EH (cell line): ENCODE results near the gene ECT2.

Experiments
- DNase-seq: peaks from one replicate; pipeline ENCODE4 v3.0.0-alpha.2; 2015; ENCODE audit warnings: low read depth

ECT2 gene

DNA sequence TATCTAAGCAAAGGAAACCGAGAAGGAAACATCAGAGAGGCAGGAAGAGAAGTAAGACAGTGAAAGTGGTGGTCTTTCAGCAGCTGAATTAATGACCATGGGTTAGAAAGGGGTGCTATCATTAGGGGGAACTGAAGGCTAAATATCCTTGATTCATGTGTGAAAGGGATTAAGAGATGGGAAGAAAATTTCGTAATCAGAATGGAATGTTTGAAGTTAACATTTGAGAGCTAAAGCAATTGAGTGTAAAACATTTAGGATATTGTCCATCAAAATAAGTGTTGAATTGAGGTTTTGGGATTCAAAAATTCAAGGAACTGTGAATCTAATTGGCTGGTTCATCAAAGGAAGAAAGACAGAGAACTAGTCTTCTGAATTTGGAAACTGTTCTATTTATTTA lies 4.1 kb upstream of the ECT2 start:
- peak; percentile 45 for DNase-seq

DNA sequence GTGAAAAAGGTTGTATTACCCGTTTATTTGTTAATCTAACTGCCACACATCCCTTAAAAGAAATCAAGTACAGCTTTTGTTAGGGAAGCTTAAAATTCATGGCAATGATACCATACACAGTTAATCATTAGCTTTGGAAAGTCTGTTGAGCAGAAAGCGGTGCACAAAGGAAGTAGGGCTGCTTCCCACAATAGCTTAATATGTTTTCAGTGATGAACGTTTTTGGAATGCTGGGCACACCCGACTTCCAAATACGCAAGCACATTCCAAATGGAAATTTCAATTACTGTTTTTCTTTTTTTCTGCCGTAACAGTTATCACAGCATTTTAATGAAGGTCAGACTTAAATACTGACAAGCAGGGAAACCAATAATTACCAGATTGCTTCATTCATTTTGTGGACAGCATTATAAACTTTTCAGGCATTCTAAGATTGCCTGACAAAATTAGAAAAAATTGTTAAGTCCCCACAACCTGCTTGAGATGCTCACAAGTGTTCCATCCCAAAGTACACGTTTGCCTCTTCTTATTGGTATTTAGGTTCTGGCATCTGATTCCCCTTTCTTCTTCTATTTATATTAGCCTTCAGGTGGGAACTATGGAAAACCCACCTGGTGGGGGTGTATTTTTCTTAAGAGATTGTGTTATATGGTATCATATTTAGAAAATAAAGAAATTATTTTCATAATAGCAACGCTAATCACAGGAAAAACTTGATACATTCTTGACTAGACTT lies 1.1 kb upstream of the ECT2 start:
- peak; percentile 96 for DNase-seq

DNA sequence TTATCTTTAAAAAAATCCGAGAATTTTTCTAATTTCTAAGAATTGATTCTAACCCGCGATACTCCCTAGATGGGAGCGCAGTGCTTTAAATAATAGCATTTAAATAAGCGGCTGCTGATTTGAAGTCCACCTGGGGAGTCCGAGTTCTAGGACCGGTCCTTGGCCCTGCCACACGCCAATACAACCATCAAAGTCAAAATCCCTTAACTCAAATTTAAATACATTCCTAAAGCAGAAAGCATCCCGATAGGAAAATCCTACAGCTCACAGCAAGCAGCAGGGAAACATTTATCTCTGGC lies 508 bp upstream of the ECT2 start:
- no peak for DNase-seq

- peak; percentile 48 for DNase-seq
Measured at GRCh38 chr3:172751175-172751704, 714 bp downstream of the ECT2 start.

- DNase-seq = no peak
Measured at GRCh38 chr3:172752651-172753050, 2.1 kb downstream of the ECT2 start.

DNA sequence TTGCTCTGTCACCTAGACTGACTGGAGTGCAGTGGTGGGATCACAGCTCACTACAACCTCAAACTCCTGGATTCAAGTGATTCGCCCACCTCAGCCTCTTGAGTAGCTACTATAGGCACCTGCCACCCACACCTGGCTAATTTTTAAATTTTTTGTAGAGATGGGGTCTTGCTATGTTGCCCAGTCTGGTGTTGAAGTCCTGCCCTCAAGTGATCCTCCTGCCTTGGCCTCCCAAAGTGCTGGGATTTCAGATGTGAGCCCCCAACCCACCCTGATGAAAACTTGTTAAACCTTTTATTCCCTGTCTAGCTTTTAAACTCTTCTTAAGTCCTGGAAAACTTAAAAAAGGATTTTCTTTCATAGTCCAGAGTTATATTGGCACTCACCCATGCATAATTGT lies 2.6 kb downstream of the ECT2 start:
- DNase-seq = no peak

GRCh38 chr3:172760416-172760815 lies 9.9 kb downstream of the ECT2 start:
- DNase-seq = peak; percentile 70

- DNase-seq = no peak
Measured at GRCh38 chr3:172766241-172766640, 15.7 kb downstream of the ECT2 start.

GRCh38 chr3:172766718-172767405 lies 16.3 kb downstream of the ECT2 start:
- no peak for DNase-seq

DNA sequence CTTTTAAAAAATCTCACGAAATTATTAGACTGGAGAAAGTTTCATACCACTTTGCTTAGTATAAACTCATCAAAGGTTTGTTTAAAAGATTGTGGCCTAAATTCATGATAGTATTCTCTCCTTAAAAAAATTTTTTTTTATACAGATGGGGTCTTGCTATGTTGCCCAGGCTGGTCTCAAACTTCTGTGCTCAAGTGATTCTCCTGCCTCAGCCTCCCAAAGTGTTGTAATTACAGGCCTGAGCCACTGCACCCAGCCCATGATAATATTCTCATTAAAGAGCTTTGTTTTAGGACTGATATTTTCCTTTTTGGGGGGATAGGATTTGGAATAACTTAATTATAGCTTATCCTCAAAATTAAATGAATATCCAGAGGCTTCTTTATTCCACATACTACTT lies 19.9 kb downstream of the ECT2 start:
- DNase-seq = no peak

GRCh38 chr3:172771672-172772071 lies 21.1 kb downstream of the ECT2 start:
- no peak for DNase-seq

- DNase-seq = peak; percentile 10
Measured at GRCh38 chr3:172776049-172776717, 25.7 kb downstream of the ECT2 start.

GRCh38 chr3:172777901-172778300 lies 27.4 kb downstream of the ECT2 start:
- DNase-seq = no peak

- no peak for DNase-seq
Measured at GRCh38 chr3:172782235-172782634, 31.7 kb downstream of the ECT2 start.

- no peak for DNase-seq
Measured at GRCh38 chr3:172786036-172786435, 35.5 kb downstream of the ECT2 start.

- no peak for DNase-seq
Measured at GRCh38 chr3:172787019-172787418, 36.5 kb downstream of the ECT2 start.

- DNase-seq = peak; percentile 59
Measured at GRCh38 chr3:172787746-172788145, 37.2 kb downstream of the ECT2 start.

GRCh38 chr3:172799246-172799645 lies 48.7 kb downstream of the ECT2 start:
- peak; percentile 27 for DNase-seq

DNA sequence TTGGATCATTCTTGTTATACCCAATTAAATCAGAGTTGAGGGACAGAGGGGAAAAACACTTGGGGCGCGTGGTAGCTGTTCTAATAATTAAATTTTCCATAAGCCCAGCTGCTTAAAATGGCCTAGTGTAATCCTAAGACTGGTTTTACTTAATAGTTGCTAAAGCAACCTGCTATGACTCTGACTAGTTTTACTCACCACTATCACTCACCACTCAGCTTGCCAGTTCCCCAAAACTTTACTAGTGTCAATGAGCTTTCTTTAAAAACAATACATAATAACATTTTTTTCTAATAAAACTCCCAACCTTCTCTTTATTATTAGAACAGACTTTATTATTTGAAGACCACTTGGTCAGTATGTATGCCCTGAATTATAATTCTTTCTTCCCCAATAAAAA lies 49.6 kb downstream of the ECT2 start:
- no peak for DNase-seq

DNA sequence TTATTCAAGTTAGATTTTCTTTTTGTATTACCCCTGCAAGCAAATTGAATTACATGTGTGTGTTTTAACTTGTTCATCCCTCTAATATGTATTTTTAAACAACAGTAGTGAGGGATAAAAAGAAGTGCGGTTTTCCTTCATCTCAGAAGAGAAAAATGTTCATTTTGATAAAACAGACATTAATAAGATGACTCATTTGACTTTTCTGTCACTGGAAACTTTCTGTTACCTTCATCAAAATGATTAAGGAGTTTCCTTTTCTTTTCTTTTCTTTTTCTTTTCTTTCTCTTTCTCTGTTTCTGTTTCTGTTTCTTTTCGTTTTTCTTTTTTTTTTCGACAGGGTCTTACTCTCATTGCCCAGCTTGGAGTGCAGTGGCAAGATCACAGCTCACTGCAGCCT lies 53.0 kb downstream of the ECT2 start:
- DNase-seq = no peak

DNA sequence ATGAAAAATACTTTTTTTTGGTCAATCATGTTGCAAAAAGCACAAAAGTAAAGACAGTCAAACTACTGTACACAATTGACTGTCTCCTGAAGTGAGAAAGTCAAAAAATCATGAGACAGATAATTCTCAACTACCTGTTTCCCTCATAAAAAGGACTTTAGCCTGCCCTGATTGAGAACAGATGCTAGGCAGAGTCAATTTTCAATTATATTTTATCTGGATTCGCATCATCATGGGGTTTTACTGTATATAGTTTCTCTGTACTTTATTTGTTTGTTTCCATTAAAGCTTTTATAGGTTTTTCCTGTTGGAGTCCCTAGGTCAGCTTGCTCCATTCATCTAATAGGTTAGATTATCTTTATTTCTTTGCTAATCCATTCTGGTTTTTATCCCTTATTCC lies 53.8 kb downstream of the ECT2 start:
- DNase-seq = no peak

DNA sequence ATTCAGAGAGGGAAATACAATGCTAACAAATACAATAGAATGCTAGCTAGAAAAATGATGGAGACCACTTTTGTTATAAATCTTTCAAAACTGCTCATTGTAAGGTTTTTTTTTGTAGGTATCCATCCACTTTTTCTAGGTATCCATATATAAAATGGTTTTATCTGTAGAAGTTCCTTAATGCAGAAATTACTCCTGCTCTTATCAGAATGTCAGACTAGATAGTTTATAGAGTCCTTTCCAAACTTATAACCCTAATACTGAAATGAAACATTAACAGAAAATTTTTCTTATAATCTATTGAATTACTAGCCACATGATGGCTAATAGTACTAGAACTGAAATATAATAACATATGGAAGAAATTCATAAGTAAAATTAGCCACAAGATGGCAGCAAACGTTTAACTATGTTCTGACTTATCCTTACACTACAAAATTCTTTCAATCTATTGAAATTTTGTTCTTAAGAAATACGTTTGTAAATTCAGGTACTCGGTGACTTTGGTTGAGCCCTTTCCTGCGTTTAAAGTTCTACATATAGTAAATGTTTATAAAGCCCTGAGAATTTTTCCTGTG lies 58.5 kb downstream of the ECT2 start:
- peak; percentile 53 for DNase-seq

DNA sequence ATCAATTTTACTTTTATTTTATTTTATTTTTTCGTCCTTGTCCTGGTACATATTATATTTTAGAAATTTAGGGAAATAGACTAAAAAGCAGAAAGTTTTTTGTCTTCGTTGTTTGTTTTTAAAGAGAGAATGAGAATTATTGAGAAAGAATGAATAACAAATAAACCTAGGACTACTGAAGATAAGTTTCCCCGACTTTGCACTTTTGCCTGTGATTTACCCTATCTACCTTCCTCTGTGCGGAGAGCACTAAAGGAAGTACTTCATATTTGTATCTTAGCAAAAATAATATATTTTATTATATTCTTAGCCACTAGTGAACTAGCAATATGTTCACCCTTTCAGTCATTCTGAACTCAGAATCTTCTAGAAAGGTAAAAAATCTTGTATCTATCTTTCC lies 60.6 kb downstream of the ECT2 start:
- no peak for DNase-seq
